Measurements from ENCODE around the gene KRTAP3-2.
A peak's percentile ranks its signal among the peaks of the same experiment; 100 is the strongest.

Gene KRTAP3-2

DNA sequence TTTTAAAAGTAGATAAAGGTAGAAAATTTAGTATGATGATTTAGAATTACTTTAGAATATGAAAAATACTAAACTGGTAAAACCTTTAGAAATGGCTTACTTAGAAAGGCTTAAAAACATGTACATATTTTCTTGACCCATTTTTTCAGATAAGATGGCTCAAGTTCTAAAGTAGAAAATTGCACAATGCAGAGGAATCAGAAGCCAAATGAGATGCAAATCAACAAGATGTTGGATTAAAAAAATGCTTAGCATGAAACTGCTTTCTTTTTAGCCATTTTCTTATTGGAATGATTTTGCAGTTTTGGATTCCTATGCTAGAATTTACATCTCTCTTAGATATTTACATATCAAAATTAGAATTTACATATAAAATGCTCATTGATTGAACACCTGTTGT is 10.7 kb upstream of the KRTAP3-2 start:
- no peak for DNase-seq (ENCODE audit: low spot score)

DNA sequence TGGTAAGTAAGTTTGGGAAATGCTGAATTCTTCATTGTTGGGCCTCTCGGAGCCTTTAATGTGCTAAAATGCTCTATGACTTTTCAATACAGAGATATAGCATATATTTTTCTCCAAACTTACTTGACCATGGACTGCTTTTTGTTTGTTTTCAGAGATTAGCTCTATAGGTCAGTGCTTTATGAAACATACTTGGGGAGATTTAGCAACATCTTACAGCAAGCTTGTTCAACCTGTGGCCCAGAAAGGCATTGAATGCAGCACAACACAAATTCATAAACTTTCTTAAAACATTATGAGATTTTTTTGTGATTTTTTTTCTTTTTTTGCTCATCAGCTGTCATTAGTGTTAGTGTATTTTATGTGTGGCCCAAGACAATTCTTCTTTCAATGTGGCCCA is 10.2 kb upstream of the KRTAP3-2 start:
- DNase-seq (ENCODE audit: low spot score) = no peak

GRCh38 chr17:41009301-41009760 is 9.6 kb upstream of the KRTAP3-2 start:
- DNase-seq (ENCODE audit: low spot score) = no peak

- DNase-seq (ENCODE audit: low spot score) = no peak
These were observed 9.1 kb upstream of the KRTAP3-2 start, which contains the start of gene KRTAP3-1 for GRCh38 chr17:41008811-41009210. TSS of gene KRTAP3-1 (minus strand) at chr17:41009128. CDS start at chr17:41009074, 54 bp downstream.

DNA sequence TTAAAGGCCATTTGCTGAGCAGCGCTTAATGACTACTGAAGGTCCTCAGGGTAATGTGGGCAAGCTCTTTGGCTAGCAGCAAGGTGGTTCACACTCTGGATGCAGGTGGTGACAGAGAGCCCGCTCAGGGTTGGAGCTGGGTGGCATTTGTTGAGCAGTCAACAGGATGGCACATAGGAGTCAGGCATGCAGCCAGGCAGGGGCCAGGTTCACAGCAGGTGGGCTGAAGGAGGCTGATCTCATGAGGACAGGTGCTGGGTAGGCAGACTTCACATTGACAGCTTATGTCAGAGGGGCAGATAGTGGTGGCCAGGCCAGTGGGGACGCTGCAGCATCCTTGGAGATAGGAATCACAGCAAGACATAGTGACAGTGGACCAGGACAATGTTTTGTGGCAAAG is 4.7 kb upstream of the KRTAP3-2 start:
- no peak for DNase-seq (ENCODE audit: low spot score)

- DNase-seq (ENCODE audit: low spot score) = no peak
These were observed 4.2 kb upstream of the KRTAP3-2 start for GRCh38 chr17:41003926-41004325.

DNA sequence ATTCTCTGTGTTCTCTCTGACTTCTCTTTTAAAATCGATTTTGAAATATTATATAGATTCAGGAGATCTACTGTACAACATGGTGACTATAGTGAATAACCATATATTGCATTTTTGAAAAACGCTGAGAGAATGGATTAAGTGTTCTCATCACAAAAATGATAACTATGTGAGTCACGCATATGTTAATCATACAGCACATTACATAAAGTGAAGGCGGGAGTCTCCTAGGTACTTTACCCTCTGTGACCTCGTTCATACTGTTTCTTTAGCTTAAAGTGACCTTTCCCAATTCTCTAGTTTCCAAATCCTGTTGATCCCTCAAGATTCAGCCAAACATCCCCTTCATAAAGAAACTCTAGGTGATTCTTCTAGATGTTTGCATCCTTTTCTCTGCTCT is 3.1 kb upstream of the KRTAP3-2 start:
- peak; percentile 17 for DNase-seq (ENCODE audit: low spot score)

DNA sequence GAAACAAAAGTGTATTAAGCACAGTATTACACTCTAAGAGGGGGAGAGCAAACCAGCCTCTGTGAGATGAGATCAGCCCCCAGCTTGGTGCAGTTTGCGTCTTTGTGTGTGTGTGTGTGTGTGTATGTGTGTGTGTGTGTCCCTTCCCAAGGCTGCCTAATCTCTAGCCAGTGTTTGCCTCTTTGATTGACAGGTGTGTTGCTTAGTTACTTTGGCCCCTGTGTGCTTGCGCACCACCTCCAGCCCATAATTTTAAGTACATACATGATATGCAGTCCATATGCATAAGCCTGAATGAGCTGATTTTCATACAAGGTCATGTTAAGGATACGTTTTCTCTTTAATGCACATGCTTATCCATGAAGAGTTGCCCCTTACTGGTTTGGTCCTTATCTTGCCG is 2.1 kb upstream of the KRTAP3-2 start:
- no peak for DNase-seq (ENCODE audit: low spot score)

DNA sequence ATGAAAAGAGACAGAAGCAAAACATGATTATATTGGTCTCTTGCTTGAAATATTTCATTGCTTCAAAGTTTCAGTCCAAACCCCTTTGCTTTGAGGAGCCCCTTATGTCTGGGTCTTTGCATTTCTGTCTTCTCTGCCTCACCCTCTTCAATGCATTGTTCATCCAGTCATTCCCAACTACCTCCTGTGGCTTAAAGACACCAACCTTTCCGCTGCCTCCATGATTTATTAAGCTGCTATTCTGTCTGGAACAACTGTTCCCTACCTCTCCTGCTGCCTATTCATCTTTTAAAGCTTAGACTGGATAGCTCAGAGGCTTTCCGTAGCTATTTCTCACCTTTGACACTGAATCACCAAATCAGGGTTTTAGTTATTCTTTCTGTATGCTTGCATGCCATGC is 2.3 kb downstream of the KRTAP3-2 start:
- no peak for DNase-seq (ENCODE audit: low spot score)

DNA sequence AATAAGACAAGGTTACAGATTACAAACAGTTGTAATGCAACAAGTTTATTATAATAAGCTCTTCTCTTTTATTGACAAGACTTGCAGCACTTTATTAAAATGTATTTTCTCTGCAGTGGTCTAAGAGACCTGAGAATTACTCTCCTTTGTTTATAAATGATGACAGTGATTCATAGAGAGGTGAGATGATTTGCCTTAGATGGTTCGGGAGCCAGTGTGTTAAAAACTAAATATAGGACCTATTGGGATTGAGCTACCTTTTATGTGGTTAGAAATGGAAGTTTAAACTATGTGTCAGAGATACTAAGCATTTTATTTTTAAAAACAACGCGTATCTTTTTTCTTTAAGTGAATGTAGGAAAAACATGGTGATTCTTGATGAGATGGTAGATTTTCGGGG is 2.9 kb downstream of the KRTAP3-2 start:
- DNase-seq (ENCODE audit: low spot score) = no peak

GRCh38 chr17:40995116-40995515 is 4.6 kb downstream of the KRTAP3-2 start:
- no peak for DNase-seq (ENCODE audit: low spot score)

DNA sequence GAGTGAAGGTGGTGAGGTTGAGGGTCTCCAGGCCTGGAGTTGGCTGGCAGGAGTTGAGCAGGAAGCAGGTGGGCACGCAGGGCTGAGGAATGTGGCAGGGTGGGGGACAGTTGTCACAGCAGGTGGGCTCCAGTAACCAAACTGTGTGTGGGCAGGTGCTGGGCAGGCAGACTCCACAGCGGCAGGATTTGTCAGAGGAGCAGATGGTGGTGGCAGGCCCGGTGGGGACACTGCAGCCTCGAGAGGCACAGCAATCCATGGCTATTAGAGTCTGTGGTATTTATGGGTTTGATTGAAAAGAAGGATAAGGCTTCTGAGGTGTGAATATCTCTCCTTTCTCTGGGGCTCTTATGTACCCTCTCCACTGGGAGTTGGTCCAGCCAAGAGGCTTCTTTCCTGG is 5.9 kb downstream of the KRTAP3-2 start, which contains the start of gene KRTAP3-3:
Gene KRTAP3-3, minus strand, starts transcription at position 326 of the 400 bp plus-strand sequence. Its CDS starts 67 bp downstream, at position 259.
- no peak for DNase-seq (ENCODE audit: low spot score)

GRCh38 chr17:40993084-40993483 is 6.6 kb downstream of the KRTAP3-2 start:
- no peak for DNase-seq (ENCODE audit: low spot score)

DNA sequence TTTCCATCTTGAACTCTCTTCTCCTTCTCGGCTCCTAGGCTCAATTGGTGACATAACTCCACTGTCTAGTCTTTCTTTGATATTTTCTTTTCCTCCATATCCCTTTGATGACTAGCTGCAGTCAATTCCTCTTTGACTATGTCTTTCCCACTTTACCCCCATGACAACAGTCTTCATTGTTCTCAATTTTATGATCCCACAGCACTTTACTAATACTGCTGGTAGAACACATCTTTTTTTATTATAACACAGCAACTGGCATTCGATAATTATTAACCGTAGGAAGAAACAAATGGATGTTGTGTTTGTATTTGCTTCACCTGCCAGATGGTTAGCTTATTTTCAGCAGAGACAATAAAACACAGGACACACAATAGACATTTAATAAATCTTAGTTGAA is 7.0 kb downstream of the KRTAP3-2 start:
- DNase-seq (ENCODE audit: low spot score) = peak; percentile 26

GRCh38 chr17:40986920-40987319 is 12.8 kb downstream of the KRTAP3-2 start:
- no peak for DNase-seq (ENCODE audit: low spot score)

GRCh38 chr17:40984226-40984625 is 15.5 kb downstream of the KRTAP3-2 start, which contains the start of gene KRT40:
TSS of gene KRT40 (minus strand) at chr17:40984326. CDS start at chr17:40984273, 53 bp downstream.
- no peak for DNase-seq (ENCODE audit: low spot score)

DNA sequence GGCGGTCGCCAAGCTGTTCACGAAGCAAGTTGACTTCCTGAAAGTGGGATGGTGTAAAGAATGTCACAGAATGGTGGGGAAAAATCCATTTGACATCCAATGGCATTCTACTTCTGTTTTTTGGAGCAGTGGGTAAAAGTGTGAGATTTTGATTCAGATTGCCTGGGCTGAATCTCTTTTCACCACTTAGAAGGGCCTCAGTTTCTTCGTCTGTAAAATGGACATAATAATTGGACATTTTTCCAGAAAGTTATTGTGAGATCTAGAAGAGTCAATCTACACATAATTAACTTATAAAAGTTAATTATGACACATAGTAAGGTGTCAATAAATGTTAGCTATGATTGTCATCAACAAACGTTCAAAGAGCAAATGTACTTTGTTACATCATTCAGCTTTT is 18.6 kb downstream of the KRTAP3-2 start:
- DNase-seq (ENCODE audit: low spot score) = no peak

GRCh38 chr17:40980596-40980995 is 19.1 kb downstream of the KRTAP3-2 start:
- DNase-seq (ENCODE audit: low spot score) = no peak

- no peak for DNase-seq (ENCODE audit: low spot score)
These were observed 19.6 kb downstream of the KRTAP3-2 start for GRCh38 chr17:40980117-40980516.

GRCh38 chr17:40978575-40979151 is 21.0 kb downstream of the KRTAP3-2 start:
- no peak for DNase-seq (ENCODE audit: low spot score)

- no peak for DNase-seq (ENCODE audit: low spot score)
These were observed 24.2 kb downstream of the KRTAP3-2 start for GRCh38 chr17:40975516-40975915.

- DNase-seq (ENCODE audit: low spot score) = no peak
These were observed 25.3 kb downstream of the KRTAP3-2 start for GRCh38 chr17:40974366-40974765.

- DNase-seq (ENCODE audit: low spot score) = no peak
These were observed 32.1 kb downstream of the KRTAP3-2 start for GRCh38 chr17:40967582-40967981.

GRCh38 chr17:40966848-40967247 is 32.9 kb downstream of the KRTAP3-2 start, which contains the start of gene KRT39:
TSS of gene KRT39 (minus strand) at chr17:40966948. CDS start at chr17:40966856, 92 bp downstream.
- DNase-seq (ENCODE audit: low spot score) = no peak

All from COLO829 (cell line).